ENCODE results near the gene SLC25A14.
"Not testable (repeated sequence)": the region's sequence is repeated elsewhere in the genome, so short reads cannot be mapped to it uniquely, and the experiment has no call there.

Gene SLC25A14

GRCh38 chrX:130338869-130339268 is 850 bp upstream of the SLC25A14 start:
- not testable (repeated sequence) for H3K9me3 Mint-ChIP-seq; H3K36me3 Mint-ChIP-seq; ATAC-seq; DNase-seq (ENCODE audit: low spot score in 2 of 2)
- Mint-ChIP-seq H3K4me3 (peak overlapping the region; percentile 98), H3K4me1 (peaks cover 23% of the 10 kb centered on the region), H3K27ac (peak overlapping the region; percentile 98)

- no peak for ATAC-seq
- DNase-seq (ENCODE audit: low spot score in 2 of 2): no peak
- Mint-ChIP-seq H3K36me3 (peaks cover 6% of the 10 kb centered on the region), H3K4me3 (peak overlapping the region; percentile 98), H3K9me3 (no peaks in the 10 kb centered on the region), H3K4me1 (peaks cover 23% of the 10 kb centered on the region), H3K27ac (peak overlapping the region; percentile 98)
Measured at GRCh38 chrX:130340271-130340670, 552 bp downstream of the SLC25A14 start.

- ATAC-seq: no peak
- H3K9me3 Mint-ChIP-seq: no peaks in the 10 kb centered on the region
- H3K27ac Mint-ChIP-seq: no peak overlapping the region
Measured at GRCh38 chrX:130343411-130343810, 3.7 kb downstream of the SLC25A14 start.

DNA sequence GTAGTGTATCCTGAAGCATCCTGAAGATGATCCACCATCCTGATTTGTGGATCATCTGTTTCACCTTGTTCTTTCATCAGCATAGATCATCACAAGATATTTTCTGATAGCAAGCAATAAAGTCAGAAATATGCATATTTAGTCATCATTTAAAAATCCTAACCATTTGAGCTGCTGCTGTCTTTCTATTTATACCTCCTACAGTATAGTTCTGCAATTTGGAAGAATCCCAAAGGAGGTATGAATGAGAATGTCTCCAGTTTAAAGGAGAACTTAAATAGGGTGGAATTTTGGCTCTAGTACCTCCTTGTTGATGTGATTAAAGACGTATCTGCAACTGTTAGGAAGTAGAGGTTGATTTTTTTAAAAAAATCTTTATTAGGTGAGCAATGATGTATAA is 7.6 kb downstream of the SLC25A14 start:
- no peaks in the 10 kb centered on the region for H3K4me1 Mint-ChIP-seq

More at GRCh38 chrX:130343411-130343810, 3.7 kb downstream of the SLC25A14 start:
- Mint-ChIP-seq H3K36me3 (peaks cover 6% of the 10 kb centered on the region), H3K4me3 (no peak overlapping the region), H3K4me1 (peaks cover 23% of the 10 kb centered on the region)
- no peak for DNase-seq (ENCODE audit: low spot score in 2 of 2)

DNA sequence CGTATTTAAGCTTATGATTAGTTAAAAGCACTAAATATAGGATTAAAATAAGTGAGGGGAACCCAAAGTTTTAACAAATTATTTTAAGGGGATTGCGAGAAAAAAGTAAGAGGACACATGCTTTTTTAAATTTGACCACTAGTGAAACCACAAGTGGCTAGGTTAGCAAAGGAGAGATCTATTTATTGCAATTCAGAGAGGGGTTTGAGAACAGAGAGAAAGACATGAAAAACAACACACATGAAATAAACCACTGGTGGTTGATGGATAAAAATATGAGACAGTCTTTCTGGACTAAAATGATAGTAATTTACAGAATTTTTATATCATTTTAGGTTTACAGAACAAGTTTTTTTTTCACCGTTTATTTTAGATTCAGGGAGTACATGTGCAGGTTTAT is 11.8 kb downstream of the SLC25A14 start:
- H3K4me3 Mint-ChIP-seq: no peak overlapping the region
- no peak overlapping the region for H3K27ac Mint-ChIP-seq
- no peaks in the 10 kb centered on the region for H3K4me1 Mint-ChIP-seq
- peaks cover 18% of the 10 kb centered on the region for H3K36me3 Mint-ChIP-seq
- no peak for ATAC-seq
- no peak for DNase-seq (ENCODE audit: low spot score in 2 of 2)
- no peaks in the 10 kb centered on the region for H3K9me3 Mint-ChIP-seq

More for the DNA sequence above, 7.6 kb downstream of the SLC25A14 start:
- DNase-seq (ENCODE audit: low spot score in 2 of 2) (no peak), ATAC-seq (no peak)
- H3K4me3 Mint-ChIP-seq: no peak overlapping the region
- H3K27ac Mint-ChIP-seq: no peak overlapping the region
- no peaks in the 10 kb centered on the region for H3K9me3 Mint-ChIP-seq
- H3K36me3 Mint-ChIP-seq: peaks cover 12% of the 10 kb centered on the region

GRCh38 chrX:130352050-130352449 is 12.3 kb downstream of the SLC25A14 start:
- not testable (repeated sequence) for H3K4me1 Mint-ChIP-seq; H3K4me3 Mint-ChIP-seq; DNase-seq (ENCODE audit: low spot score in 2 of 2); ATAC-seq; H3K27ac Mint-ChIP-seq; H3K9me3 Mint-ChIP-seq
- peaks cover 18% of the 10 kb centered on the region for H3K36me3 Mint-ChIP-seq

DNA sequence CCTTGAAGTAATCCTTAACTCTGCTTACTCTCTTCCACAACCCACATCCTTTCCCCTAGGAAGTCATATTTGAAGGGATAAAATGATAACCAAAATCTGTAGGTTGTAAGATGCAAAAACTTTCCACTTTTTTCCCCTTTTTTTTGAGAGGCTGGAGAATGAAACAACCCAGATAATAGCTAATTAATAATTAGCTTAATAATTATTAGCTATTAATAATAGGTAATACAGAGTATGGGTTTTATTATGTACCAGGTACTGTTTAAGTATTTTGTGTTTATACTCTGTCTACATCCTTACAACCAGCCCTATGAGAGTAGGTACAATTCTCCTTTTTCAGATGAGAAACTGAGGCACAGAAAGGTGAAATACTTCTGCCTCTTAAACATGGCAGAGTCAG is 36.4 kb downstream of the SLC25A14 start:
- no peaks in the 10 kb centered on the region for H3K4me1 Mint-ChIP-seq
- no peaks in the 10 kb centered on the region for H3K36me3 Mint-ChIP-seq
- ATAC-seq (no peak), DNase-seq (ENCODE audit: low spot score in 2 of 2) (no peak)
- H3K9me3 Mint-ChIP-seq: no peaks in the 10 kb centered on the region
- no peak overlapping the region for H3K27ac Mint-ChIP-seq
- no peak overlapping the region for H3K4me3 Mint-ChIP-seq

- H3K4me1 Mint-ChIP-seq: no peaks in the 10 kb centered on the region
- no peaks in the 10 kb centered on the region for H3K9me3 Mint-ChIP-seq
- ATAC-seq: no peak
- H3K4me3 Mint-ChIP-seq: no peak overlapping the region
- no peaks in the 10 kb centered on the region for H3K36me3 Mint-ChIP-seq
- DNase-seq (ENCODE audit: low spot score in 2 of 2): no peak
- H3K27ac Mint-ChIP-seq: no peak overlapping the region
Measured at GRCh38 chrX:130378024-130378669, 38.4 kb downstream of the SLC25A14 start.

DNA sequence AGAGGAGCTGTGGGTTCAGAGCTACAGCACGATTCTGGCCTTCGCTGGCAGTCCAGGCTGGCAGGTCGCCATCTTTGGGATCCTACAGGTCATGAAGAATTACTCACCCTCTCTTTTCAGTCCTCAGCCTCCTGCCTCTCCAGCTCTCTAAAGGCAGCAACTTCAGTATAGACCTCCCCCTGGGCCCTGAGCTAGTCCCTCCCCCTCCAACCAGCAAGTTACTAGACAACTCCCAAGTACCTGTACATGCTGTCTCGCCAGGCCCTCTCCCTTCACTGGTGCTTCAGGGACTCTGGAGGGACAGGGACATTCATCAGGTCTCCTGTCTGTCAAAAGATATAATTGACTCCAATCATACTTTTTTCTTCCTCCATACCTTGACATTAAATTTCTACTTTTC is 45.8 kb downstream of the SLC25A14 start, which contains the start of gene GPR119:
TSS of gene GPR119 (minus strand) at position 155 of the 400 bp plus-strand sequence. CDS start 227 bp downstream, outside the sequence.
- ATAC-seq (no peak), DNase-seq (ENCODE audit: low spot score in 2 of 2) (no peak)
- Mint-ChIP-seq H3K4me1 (no peaks in the 10 kb centered on the region), H3K27ac (no peak within 1 kb of the TSS), H3K9me3 (no peaks in the 10 kb centered on the region), H3K4me3 (no peak within 1 kb of the TSS), H3K36me3 (no peaks in the 10 kb centered on the region)

DNA sequence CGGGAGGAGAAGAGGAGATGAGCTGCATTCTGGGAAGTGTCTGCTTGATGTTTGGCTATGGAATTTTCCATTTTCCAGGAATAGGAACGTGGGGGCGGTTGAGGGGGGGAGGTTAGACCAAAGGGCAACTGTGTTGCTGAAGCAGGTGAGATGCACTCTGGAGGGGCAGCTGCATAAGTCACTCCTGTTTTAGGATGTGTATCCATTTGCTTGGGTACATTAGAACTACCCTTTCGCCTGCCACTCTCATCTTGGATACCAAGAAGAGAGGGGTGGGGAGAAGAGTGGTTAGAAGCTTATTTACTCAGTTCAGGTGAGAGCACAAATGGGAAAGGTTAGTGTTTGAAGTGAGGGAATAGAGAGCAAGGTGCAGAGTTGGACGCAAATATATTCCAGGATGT is 46.7 kb downstream of the SLC25A14 start:
- no peak for DNase-seq (ENCODE audit: low spot score in 2 of 2)
- H3K27ac Mint-ChIP-seq: no peak overlapping the region
- no peaks in the 10 kb centered on the region for H3K9me3 Mint-ChIP-seq
- H3K4me1 Mint-ChIP-seq: no peaks in the 10 kb centered on the region
- ATAC-seq: no peak
- no peak overlapping the region for H3K4me3 Mint-ChIP-seq
- no peaks in the 10 kb centered on the region for H3K36me3 Mint-ChIP-seq

- Mint-ChIP-seq H3K9me3 (no peaks in the 10 kb centered on the region), H3K4me1 (no peaks in the 10 kb centered on the region), H3K27ac (no peak overlapping the region), H3K4me3 (no peak overlapping the region), H3K36me3 (no peaks in the 10 kb centered on the region)
- no peak for ATAC-seq
- no peak for DNase-seq (ENCODE audit: low spot score in 2 of 2)
Measured at GRCh38 chrX:130393451-130394074, 53.8 kb downstream of the SLC25A14 start.

DNA sequence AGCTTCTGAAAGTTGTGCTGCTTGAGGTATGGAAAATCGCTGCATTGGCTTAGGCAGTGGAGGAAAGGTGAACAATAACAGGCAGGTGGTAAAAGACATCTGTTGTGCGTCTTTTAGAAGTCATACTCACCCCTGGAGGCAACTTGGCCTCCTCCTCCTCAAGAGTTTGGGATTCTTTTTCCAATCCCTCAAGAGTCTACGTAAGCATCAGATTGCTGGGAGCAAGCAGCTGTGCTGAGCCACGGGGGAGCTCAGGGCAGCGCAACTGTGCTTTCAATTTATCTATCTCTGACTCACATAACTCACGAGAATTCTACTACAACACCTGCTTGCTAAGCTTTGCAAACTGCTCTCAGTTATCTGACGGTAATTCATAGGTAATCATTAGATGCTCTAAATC is 55.6 kb downstream of the SLC25A14 start:
- no peak for DNase-seq (ENCODE audit: low spot score in 2 of 2)
- H3K9me3 Mint-ChIP-seq: no peaks in the 10 kb centered on the region

GRCh38 chrX:130401415-130402207 is 61.9 kb downstream of the SLC25A14 start, which contains the start of gene RBMX2:
TSS of gene RBMX2 (plus strand) at chrX:130401987. CDS start at chrX:130402033, 46 bp downstream.
- no peaks in the 10 kb centered on the region for H3K9me3 Mint-ChIP-seq
- ATAC-seq (peak; percentile 96), DNase-seq (ENCODE audit: low spot score in 2 of 2) (peak; percentile 46 to 75)
- peaks cover 29% of the 10 kb centered on the region for H3K36me3 Mint-ChIP-seq
- peak within 1 kb of the TSS; percentile 89 for H3K27ac Mint-ChIP-seq
- peak within 1 kb of the TSS; percentile 86 for H3K4me3 Mint-ChIP-seq
- peaks cover 6% of the 10 kb centered on the region for H3K4me1 Mint-ChIP-seq

More for the DNA sequence above, 55.6 kb downstream of the SLC25A14 start:
- H3K27ac Mint-ChIP-seq: no peak overlapping the region
- ATAC-seq: no peak
- H3K4me1 Mint-ChIP-seq: no peaks in the 10 kb centered on the region
- no peaks in the 10 kb centered on the region for H3K36me3 Mint-ChIP-seq
- no peak overlapping the region for H3K4me3 Mint-ChIP-seq

DNA sequence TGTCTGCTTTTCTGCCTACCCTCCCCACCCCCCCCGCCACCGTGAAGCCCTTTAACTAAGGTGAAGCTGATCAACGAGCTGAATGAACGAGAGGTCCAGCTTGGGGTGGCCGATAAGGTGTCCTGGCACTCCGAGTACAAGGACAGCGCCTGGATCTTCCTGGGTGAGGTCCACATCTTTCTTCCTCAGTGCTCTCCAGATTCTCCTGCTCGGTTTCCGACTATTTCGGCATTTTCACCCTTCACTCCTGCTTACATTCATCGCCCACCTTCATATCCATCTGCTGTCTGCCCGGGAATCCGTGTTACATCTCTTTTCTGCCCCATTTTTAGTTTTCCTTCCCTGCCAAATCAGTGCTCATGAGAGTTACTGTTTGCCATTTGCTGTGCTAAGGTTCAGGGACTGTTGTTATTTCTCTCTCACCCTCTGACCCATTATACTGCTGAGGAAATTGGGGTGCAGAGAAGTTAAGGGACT is 62.5 kb downstream of the SLC25A14 start:
- peaks cover 6% of the 10 kb centered on the region for H3K4me1 Mint-ChIP-seq
- no peak for ATAC-seq
- no peaks in the 10 kb centered on the region for H3K9me3 Mint-ChIP-seq
- peaks cover 34% of the 10 kb centered on the region for H3K36me3 Mint-ChIP-seq
- peak overlapping the region; percentile 89 for H3K27ac Mint-ChIP-seq
- no peak for DNase-seq (ENCODE audit: low spot score in 2 of 2)
- H3K4me3 Mint-ChIP-seq: peak overlapping the region; percentile 86

DNA sequence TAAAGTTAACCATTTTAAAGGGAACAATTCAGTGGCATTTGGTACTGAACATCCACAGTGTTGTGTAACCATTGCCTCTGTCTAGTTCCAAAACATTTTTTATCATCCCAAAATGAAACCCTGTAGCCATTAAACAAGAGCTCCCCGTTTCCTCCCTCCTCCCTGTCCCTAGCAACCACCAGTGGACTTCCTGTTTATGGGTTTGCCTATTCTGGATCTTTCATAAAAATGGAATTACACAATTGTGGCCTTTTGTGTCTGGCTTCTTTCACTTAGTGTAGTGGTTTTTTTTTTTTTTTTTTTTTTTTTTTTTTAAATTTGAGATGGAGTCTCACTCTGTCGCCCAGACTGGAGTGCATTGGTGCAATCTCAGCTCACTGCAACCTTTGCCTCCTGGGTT is 73.7 kb downstream of the SLC25A14 start:
- ATAC-seq: no peak
- no peak overlapping the region for H3K27ac Mint-ChIP-seq

More for the DNA sequence above, 73.7 kb downstream of the SLC25A14 start:
- no peaks in the 10 kb centered on the region for H3K9me3 Mint-ChIP-seq
- no peak overlapping the region for H3K4me3 Mint-ChIP-seq
- peaks cover 62% of the 10 kb centered on the region for H3K36me3 Mint-ChIP-seq
- no peak for DNase-seq (ENCODE audit: low spot score in 2 of 2)
- H3K4me1 Mint-ChIP-seq: peaks cover 6% of the 10 kb centered on the region
